Measurements from ENCODE around the gene SCNN1B. TPM values are rescaled to one million over a fixed set of nuclear protein-coding genes. Genes with fewer than 3 reads are reported as not detected.

SCNN1B gene, protein sequence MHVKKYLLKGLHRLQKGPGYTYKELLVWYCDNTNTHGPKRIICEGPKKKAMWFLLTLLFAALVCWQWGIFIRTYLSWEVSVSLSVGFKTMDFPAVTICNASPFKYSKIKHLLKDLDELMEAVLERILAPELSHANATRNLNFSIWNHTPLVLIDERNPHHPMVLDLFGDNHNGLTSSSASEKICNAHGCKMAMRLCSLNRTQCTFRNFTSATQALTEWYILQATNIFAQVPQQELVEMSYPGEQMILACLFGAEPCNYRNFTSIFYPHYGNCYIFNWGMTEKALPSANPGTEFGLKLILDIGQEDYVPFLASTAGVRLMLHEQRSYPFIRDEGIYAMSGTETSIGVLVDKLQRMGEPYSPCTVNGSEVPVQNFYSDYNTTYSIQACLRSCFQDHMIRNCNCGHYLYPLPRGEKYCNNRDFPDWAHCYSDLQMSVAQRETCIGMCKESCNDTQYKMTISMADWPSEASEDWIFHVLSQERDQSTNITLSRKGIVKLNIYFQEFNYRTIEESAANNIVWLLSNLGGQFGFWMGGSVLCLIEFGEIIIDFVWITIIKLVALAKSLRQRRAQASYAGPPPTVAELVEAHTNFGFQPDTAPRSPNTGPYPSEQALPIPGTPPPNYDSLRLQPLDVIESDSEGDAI
- total RNA-seq (2022; extraction: Qiagen RNA extraction; ENCODE audit: low read depth) = 0.05 to 0.26 TPM (median 0.18 TPM) in 4 of 5 replicates, not detected in the other

DNA sequence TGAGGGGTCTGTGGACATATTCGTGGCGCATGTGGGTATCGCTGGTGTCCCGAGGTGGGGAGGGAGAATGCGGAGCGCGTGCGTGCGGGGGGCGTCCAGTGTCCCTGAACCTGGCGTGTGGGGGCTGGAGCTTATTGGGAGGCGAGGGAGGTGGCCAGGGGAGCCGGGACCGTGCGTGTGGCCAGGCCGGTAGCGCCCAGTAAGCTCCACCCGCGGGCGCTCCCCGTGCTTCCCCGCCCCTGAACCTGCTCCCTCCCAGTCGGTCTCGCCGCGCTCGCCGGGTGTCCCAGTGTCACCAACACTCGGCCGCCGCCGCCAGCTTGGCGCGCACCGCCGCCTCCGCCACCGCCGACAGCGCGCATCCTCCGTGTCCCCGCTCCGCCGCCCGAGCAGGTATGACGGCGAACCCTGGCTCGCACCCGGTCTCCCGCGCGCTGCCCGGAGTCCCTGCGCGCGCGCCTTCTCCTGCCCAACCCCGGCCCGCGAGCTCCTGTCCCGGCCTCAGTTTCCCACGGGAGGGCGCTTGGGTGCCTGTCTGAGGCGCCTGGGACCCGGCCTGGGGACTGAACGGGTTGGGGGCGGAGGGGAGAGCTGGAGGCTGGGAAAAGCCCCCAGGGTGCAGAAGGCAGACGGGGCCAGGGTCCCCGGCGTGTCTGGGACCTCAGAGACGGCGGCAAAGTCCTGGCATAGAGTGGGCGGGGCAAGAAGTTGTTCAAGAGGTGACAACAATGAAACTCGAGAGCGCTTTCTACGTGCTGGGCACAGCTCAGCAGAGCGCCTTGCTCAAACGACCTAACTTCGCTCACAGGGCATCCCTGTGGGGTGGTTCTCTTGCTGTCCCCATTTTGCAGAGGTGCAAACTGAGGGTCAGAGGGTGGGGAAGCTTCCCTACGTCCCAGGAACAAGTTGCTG is at the start of gene SCNN1B:
SCNN1B (plus strand) TSS at position 258 of the 912 bp plus-strand sequence. CDS start 46,298 bp downstream, outside the sequence.

Other genes starting within 250 kb of the SCNN1B start
- 8.5 to 11.4 TPM (median 9.8 TPM) in 5 replicates for gene USP31, start 152.8 kb upstream of the SCNN1B start, total RNA-seq (2022; extraction: Qiagen RNA extraction; ENCODE audit: low read depth)
- 0.02 to 0.07 TPM in 2 of 5 replicates, not detected in the others for gene SCNN1G, start 119.6 kb upstream of the SCNN1B start, total RNA-seq (2022; extraction: Qiagen RNA extraction; ENCODE audit: low read depth)
- 13.9 to 18.7 TPM (median 17.6 TPM) in 5 replicates for gene COG7, start 150.9 kb downstream of the SCNN1B start, total RNA-seq (2022; extraction: Qiagen RNA extraction; ENCODE audit: low read depth)
- gene GGA2, start 208.2 kb downstream of the SCNN1B start, total RNA-seq (2022; extraction: Qiagen RNA extraction; ENCODE audit: low read depth) = 27.5 to 30.2 TPM (median 29.4 TPM) in 5 replicates

All from A549 treated with RU486 at 1 μM for 4 hours (cell line).